ENCODE results near the gene GDF2.

Gene GDF2

GRCh38 chr10:47294057-47294456 is 28.2 kb upstream of the GDF2 start:
- no peak for DNase-seq

DNA sequence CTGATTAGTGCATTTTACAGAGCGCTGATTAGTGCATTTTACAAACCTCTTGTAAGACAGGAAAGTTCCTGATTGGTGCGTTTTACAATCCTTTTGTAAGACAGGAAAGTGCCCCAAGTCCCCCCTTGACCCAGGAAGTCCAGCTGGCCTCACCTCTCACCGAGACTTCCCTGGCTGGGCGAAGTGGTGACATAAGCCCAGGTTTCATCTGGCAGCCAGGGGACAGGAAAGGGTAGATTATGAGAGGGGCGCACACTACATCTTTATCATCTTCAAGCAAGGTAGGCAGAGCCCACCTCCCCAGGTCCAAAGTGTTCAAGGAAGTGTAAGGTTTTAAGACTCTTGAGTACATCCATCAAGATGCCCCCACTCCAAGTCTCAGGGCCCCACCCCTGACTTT is 27.8 kb upstream of the GDF2 start:
- no peak for DNase-seq

GRCh38 chr10:47295411-47295810 is 26.8 kb upstream of the GDF2 start:
- DNase-seq: no peak

- no peak for DNase-seq
These were observed 25.9 kb upstream of the GDF2 start for GRCh38 chr10:47296156-47296894.

DNA sequence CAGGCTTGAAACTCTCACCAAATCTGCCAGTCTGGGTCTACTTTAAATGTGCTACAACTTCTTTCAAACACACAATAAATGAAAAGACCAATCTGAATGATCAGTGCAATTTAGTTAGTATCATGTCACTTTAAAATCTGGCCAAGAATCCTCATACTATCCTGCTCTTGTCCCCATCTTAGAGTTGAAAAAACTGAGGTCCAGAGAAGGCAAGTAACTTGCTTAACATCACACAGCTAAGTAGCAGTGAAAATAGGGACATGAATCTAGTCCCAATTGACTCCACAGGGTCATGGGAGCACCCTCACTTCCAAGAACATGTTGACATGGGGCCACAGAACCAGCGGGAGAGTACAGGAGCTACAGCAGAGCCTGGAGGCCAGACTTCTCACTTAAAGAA is 25.3 kb upstream of the GDF2 start:
- no peak for DNase-seq

DNA sequence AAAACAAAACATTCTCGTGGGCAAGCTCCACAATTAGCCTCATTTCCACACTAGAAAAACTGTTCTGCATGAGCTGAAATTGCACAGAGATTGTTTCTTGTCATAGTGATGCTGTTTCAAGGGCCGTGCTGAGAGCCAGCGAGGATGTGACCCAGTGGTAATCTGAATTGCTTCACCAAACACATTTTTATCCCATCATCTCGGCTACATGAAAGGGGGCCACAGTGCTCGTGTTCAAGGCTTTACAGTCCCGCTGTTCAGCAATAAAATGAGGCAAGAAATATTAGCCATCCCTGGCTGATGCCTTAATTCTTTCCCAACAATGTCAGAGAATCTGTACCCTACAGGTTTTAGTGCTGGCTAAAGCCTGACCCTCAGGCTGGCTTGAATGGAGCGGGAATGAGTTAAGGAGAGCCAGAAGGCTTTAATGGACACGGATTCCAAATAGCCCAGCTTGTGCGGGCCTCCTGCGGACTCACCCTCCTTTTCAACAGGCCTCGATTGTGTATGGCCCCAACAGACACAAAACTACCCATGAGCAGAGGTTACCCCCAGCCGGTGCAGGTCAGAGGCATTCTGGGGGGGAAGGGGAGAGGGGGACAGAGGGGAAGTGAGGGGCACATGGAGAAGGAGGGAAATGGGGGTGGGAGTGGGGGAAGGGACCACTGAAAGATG is 24.3 kb upstream of the GDF2 start:
- no peak for DNase-seq

DNA sequence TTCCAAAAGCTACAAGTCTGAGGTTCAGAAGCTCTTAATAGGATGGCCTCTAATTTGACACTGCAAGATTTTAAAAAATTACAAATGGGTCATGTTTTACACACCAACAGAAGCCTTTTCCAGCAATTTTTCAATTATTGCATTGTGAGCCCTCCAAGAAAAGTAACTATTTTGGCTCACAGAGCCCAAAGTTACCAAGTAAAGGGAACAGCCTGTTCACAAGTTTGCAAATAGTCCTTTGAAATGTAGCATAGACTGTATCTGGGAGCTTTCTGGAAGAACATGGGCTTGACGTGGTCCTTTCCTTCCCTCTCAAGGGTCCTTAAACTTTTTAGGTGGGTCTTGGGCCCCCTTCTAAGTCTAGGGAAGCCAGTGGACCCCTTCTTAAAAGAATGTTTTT is 23.5 kb upstream of the GDF2 start:
- DNase-seq: no peak

DNA sequence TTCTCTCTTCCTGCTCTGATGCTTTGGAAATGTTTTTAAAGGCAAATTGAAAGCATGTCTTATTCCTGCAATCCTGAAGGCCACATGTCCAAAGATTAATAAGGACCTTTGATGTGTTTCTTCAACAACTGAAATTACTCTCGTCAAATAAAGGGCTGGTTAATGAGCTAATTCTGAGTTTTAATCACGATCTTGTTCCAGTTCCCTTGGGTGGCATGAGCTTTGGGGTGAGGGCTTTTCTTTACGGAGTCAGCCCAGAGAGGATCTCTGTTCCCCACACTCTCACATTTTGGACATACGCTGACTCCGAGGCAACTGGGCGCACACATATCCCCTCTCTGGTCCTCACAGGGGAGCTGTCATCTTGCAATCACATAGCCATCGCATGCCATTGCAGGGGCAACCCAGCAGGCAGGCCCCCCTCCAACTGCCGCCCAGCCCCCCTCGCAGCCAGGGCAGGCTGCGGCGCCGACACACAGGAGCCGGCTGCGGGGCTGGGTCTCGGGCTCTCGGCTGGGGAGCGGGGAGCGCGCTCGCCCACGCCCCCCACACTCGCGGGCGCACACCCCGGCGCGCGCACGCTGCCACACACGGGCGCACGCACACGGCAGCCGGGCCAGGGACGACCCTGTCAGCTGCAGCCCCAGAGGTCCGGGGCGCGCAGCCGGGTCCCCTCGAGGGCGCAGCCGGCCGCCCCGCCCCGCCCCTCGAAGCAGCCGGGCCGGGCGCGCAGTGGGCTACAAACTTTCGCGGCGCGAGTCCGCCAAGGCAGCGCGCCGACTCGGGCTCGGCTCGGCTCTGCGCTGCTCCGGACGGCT is 22.4 kb upstream of the GDF2 start, which contains the start of gene GDF10:
GDF10 (plus strand) TSS at position 587 of the 818 bp plus-strand sequence. CDS start 455 bp downstream, outside the sequence.
- no peak for DNase-seq

DNA sequence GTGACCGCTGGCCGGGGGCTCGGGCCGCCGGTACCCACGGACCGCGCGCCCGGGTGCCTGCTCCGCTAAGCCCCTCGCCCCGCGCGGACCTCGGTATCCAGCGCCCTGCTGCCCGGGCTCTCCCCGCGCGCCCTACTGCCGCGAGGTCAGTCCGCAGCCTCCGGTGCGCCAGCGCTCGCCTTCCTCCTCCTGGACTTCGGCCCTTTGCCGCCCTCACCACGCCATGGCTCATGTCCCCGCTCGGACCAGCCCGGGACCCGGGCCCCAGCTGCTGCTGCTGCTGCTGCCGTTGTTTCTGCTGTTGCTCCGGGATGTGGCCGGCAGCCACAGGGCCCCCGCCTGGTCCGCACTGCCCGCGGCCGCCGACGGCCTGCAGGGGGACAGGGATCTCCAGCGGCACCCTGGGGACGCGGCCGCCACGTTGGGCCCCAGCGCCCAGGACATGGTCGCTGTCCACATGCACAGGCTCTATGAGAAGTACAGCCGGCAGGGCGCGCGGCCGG is 21.8 kb upstream of the GDF2 start:
- DNase-seq: no peak

DNA sequence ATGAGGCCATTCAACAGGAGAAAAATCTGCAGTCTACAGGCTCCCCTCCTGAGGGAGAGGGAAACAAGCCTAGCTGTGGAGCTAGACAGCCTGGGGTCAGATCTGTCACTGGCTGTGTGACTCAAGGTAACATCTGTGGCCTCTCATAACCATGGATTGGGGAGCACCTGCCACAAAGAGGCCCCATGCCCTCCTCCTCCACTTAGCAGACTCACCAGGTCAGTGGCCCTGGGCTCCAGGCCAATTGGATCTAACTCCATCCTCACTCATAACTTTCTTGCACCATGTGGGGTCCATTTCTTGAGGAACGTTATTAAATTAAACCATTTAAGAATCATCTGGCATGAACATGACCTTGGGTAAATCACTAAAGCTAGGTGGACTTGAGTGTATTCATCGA is 20.4 kb upstream of the GDF2 start:
- DNase-seq: no peak

GRCh38 chr10:47303105-47303504 is 19.1 kb upstream of the GDF2 start:
- DNase-seq: no peak

DNA sequence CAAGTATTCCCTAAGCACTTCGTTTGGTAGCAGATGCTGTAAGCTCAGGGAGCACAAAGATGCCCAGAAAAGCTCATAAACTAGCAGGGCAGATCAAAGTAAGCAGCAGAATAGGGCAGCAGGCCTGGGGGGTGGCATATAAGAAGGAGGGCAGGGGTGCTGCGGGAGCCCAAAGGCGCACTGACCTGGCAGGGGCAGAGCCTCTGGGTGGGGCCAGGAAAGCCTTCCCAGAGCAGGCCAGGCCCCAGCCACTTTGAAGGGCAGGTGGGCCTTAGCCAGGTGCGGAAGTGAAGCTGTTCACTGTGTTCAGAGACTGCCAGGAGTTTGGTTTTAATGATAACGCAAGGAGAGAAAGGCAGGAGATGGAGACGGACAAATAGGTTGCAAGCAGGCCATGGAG is 18.4 kb upstream of the GDF2 start:
- DNase-seq: no peak

GRCh38 chr10:47305566-47305965 is 16.7 kb upstream of the GDF2 start:
- DNase-seq: no peak

GRCh38 chr10:47306387-47307210 is 15.7 kb upstream of the GDF2 start:
- DNase-seq: no peak

- DNase-seq: no peak
These were observed 14.9 kb upstream of the GDF2 start for GRCh38 chr10:47307381-47307780.

DNA sequence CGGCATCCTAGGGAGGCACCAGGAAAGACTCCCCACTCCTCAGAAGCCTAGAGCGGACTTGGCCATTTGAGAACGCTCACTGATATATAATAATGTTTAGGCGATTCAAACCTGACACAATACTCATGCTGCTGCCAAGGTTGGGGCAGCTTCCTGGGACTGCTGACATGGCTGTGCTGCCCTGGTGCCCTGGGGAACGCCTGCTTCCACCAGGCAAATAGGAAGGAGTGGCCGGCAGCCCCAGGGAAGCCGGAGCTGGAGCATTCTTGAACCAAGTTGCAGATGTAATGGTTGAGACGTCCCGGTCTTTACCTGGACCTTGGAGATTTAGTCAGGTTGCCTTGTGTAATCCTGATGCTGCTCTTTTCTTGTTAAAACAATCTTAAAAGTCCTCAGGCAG is 13.5 kb upstream of the GDF2 start:
- no peak for DNase-seq

GRCh38 chr10:47309408-47310089 is 12.7 kb upstream of the GDF2 start:
- no peak for DNase-seq

DNA sequence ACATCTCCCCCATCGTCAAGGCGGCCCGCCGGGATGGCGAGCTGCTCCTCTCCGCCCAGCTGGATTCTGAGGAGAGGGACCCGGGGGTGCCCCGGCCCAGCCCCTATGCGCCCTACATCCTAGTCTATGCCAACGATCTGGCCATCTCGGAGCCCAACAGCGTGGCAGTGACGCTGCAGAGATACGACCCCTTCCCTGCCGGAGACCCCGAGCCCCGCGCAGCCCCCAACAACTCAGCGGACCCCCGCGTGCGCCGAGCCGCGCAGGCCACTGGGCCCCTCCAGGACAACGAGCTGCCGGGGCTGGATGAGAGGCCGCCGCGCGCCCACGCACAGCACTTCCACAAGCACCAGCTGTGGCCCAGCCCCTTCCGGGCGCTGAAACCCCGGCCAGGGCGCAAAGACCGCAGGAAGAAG is 12.2 kb upstream of the GDF2 start:
- DNase-seq: no peak

DNA sequence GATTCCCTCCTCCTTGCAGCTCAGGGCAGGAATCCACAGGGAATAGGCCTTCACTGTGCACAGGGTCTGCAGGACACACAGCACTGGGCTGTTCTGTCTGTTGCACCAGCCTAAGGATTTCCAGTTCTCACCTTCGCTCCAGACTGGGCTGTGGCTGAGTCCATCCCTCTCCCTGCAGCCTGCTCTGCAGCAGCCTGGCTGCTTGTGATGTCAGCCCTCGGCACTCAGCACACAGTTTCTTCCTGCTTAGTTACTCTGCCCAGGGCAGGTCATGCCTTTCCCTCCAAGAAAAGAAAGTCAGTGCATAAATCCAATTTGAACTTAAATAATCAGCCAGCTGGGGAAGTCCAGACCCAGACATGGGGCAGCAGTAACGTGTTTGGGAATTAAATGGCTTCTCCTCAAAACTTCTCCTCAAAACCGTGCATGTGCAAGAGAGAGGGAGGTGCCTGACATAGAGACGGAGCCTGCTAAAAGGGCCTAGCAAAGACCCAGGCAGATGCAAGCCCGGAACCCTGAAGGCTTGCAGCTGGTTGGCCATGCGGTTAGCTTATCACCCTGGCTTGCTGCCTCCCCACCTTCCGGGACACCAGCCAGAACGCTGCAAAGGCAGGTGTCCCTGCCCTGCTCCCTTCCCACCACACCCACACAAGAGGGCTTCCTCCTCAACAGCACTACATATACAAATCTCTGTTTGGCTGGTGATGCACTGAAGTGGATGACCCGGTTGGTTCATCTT is 10.9 kb upstream of the GDF2 start:
- DNase-seq: no peak

- DNase-seq: peak; percentile 38 to 69 (median 40)
These were observed 10.2 kb upstream of the GDF2 start for GRCh38 chr10:47311932-47312662.

DNA sequence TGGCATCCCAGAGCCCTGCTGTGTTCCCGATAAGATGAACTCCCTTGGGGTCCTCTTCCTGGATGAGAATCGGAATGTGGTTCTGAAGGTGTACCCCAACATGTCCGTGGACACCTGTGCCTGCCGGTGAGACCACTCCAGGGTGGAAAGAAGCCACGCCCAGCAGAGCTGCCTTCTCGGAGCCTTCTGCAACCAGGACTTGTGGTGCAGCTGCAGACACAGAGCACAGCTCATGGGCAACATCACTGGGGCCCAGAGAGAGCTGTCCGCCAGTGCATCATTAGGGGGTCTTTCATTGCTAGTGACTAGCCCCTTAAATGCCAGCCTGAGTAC is 9.6 kb upstream of the GDF2 start:
- DNase-seq: no peak

All from NCI-H1417 (cell line).